K562 (cell line): ENCODE data around the gene SLC12A6. TPM values are rescaled to one million over a fixed set of nuclear protein-coding genes. Genes with fewer than 3 reads are reported as not detected.

Source experiments
- ETV5 ChIP-seq: sonication (generic); formaldehyde crosslinking; IDR thresholded peaks from 2 replicates; pipeline ENCODE4 v1.4.0; 2020; ENCODE audit warnings: low read depth, mild to moderate bottlenecking, missing genetic modification reagents
- FOSL1 ChIP-seq: fragments of 200-800 bp; sonication (Bioruptor generic); conservative IDR thresholded peaks from 2 replicates; pipeline ENCODE4 v1.6.1; 2016; ENCODE audit warnings: missing genetic modification characterization, missing compliant biosample characterization
- FOXJ3 ChIP-seq: sonication (generic); formaldehyde crosslinking; IDR thresholded peaks from 2 replicates; pipeline ENCODE4 v1.4.0; 2020; ENCODE audit warnings: mild to moderate bottlenecking, missing genetic modification reagents
- MCM5 ChIP-seq: fragments of 450-650 bp; IDR thresholded peaks from 2 replicates; pipeline ENCODE4 v1.6.1; 2016; ENCODE audit warnings: low read depth
- TEAD4 ChIP-seq, 2 experiments: sonication (generic) in 1 of 2; formaldehyde crosslinking in 1 of 2; IDR thresholded peaks; 2 replicates each; pipeline versions ENCODE4 v1.6.1 to v1.8.0; 2012 to 2022; ENCODE audit warnings: borderline replicate concordance in 1 of 2, inconsistent platforms in 1 of 2, low read length in 1 of 2, mild to moderate bottlenecking in 1 of 2, missing genetic modification reagents in 1 of 2
- TFAM ChIP-seq: fragments of 250-450 bp; sonication (Bioruptor Pico); conservative IDR thresholded peaks from 2 replicates; pipeline ENCODE4 v1.5.0; 2021; ENCODE audit warnings: mild to moderate bottlenecking, moderate library complexity
- XRCC5 ChIP-seq: fragments of 200-400 bp; formaldehyde crosslinking; IDR thresholded peaks from 2 replicates; pipeline ENCODE4 v1.6.1; 2017; ENCODE audit warnings: low read depth, mild to moderate bottlenecking, low read length
- polyA plus RNA-seq, 8 experiments: library from polyadenylated mRNA; depleted of rRNA in 4 of 8; stranded (reverse) in 5 of 8; unstranded in 3 of 8; fragments of >200 nt; fragmentation: Nextera tagmentation in 2 of 8; fragmentation: Illumina TruSeq in 1 of 8; extraction: Ambion mirVana in 2 of 8; extraction: Trizol in 1 of 8; gene quantifications; 2 replicates each; pipeline versions ENCODE4 v1.2.1 to v1.2.3, GENCODE V29; 2011 to 2014; ENCODE audit warnings: inconsistent platforms in 1 of 8, missing spikeins in 1 of 8
- total RNA-seq, 7 experiments: library from RNA; depleted of rRNA in 6 of 7; stranded (reverse); fragments of >200 nt in 6 of 7; fragmentation: Illumina TruSeq in 2 of 7; extraction: Trizol in 2 of 7; gene quantifications; 2 replicates each; pipeline versions ENCODE4 v1.2.1 to v1.2.3, GENCODE V29; 2011 to 2021; ENCODE audit warnings: low replicate concordance in 1 of 7
- TF ChIP-seq, protein P1 (sequence below): fragments of 200-600 bp; sonication (generic); IDR thresholded peaks from one replicate; pipeline ENCODE4 v1.6.1; 2012; ENCODE audit warnings: mild to moderate bottlenecking, low read depth, low read length, inconsistent platforms
- TF ChIP-seq, protein P2 (sequence below): fragments of 450-650 bp; IDR thresholded peaks from 2 replicates; pipeline ENCODE4 v1.6.1; 2017; ENCODE audit warnings: antibody characterized with exemption
- TF ChIP-seq, protein P3 (sequence below): fragments of 450-650 bp; IDR thresholded peaks from 2 replicates; pipeline ENCODE4 v1.6.1; 2016; ENCODE audit warnings: mild to moderate bottlenecking

The SLC12A6 gene
- total and polyA plus RNA-seq, 9 of the 15 experiments (the other 6 are each of a cell fraction or from before 2014, with no cell fraction given) = 1.4 to 16.4 (median 6.7) TPM

DNA sequence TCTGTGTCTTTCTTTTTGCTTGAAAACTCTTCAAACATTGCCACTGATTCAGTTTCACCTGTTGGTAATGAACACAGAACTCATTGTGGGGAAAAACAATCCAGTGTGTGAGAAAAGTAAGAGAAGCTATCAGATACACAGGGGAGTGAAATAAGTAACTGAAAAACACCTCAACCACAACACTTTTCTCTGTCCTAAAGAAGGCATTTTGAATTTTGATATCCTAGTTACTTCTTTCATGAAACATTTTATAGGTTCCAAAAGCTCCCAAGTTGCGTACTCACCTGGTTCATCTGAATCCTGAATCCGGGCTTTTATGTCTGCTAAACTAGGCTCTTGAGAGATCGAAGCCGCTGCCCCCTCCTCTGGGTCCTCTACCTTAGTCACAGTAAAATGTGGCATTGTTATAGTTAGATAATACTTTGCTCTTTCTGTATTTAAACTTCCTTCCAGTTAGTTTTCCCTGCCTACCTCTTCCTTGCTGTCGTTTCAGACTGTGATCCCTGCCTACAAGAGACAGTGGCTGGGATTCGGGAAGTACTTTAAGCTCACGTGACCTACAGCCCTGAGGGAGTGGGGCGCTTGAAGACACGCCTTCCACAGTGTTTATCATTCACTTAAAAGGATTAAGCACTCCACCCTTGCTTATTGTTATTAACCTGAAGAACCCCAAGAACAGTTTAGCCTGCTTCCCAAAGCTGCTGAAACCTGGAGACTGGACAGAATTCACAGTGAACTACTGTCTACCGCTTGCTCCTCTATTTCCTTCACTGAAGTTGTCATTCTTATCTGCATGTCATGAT is 19.1 kb downstream of the SLC12A6 start (continued):
- TF ChIP-seq, protein P1, sequence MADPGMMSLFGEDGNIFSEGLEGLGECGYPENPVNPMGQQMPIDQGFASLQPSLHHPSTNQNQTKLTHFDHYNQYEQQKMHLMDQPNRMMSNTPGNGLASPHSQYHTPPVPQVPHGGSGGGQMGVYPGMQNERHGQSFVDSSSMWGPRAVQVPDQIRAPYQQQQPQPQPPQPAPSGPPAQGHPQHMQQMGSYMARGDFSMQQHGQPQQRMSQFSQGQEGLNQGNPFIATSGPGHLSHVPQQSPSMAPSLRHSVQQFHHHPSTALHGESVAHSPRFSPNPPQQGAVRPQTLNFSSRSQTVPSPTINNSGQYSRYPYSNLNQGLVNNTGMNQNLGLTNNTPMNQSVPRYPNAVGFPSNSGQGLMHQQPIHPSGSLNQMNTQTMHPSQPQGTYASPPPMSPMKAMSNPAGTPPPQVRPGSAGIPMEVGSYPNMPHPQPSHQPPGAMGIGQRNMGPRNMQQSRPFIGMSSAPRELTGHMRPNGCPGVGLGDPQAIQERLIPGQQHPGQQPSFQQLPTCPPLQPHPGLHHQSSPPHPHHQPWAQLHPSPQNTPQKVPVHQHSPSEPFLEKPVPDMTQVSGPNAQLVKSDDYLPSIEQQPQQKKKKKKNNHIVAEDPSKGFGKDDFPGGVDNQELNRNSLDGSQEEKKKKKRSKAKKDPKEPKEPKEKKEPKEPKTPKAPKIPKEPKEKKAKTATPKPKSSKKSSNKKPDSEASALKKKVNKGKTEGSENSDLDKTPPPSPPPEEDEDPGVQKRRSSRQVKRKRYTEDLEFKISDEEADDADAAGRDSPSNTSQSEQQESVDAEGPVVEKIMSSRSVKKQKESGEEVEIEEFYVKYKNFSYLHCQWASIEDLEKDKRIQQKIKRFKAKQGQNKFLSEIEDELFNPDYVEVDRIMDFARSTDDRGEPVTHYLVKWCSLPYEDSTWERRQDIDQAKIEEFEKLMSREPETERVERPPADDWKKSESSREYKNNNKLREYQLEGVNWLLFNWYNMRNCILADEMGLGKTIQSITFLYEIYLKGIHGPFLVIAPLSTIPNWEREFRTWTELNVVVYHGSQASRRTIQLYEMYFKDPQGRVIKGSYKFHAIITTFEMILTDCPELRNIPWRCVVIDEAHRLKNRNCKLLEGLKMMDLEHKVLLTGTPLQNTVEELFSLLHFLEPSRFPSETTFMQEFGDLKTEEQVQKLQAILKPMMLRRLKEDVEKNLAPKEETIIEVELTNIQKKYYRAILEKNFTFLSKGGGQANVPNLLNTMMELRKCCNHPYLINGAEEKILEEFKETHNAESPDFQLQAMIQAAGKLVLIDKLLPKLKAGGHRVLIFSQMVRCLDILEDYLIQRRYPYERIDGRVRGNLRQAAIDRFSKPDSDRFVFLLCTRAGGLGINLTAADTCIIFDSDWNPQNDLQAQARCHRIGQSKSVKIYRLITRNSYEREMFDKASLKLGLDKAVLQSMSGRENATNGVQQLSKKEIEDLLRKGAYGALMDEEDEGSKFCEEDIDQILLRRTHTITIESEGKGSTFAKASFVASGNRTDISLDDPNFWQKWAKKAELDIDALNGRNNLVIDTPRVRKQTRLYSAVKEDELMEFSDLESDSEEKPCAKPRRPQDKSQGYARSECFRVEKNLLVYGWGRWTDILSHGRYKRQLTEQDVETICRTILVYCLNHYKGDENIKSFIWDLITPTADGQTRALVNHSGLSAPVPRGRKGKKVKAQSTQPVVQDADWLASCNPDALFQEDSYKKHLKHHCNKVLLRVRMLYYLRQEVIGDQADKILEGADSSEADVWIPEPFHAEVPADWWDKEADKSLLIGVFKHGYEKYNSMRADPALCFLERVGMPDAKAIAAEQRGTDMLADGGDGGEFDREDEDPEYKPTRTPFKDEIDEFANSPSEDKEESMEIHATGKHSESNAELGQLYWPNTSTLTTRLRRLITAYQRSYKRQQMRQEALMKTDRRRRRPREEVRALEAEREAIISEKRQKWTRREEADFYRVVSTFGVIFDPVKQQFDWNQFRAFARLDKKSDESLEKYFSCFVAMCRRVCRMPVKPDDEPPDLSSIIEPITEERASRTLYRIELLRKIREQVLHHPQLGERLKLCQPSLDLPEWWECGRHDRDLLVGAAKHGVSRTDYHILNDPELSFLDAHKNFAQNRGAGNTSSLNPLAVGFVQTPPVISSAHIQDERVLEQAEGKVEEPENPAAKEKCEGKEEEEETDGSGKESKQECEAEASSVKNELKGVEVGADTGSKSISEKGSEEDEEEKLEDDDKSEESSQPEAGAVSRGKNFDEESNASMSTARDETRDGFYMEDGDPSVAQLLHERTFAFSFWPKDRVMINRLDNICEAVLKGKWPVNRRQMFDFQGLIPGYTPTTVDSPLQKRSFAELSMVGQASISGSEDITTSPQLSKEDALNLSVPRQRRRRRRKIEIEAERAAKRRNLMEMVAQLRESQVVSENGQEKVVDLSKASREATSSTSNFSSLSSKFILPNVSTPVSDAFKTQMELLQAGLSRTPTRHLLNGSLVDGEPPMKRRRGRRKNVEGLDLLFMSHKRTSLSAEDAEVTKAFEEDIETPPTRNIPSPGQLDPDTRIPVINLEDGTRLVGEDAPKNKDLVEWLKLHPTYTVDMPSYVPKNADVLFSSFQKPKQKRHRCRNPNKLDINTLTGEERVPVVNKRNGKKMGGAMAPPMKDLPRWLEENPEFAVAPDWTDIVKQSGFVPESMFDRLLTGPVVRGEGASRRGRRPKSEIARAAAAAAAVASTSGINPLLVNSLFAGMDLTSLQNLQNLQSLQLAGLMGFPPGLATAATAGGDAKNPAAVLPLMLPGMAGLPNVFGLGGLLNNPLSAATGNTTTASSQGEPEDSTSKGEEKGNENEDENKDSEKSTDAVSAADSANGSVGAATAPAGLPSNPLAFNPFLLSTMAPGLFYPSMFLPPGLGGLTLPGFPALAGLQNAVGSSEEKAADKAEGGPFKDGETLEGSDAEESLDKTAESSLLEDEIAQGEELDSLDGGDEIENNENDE = no peak
- no peak for TF ChIP-seq TFAM (CRISPR knock-in tag)
- TF ChIP-seq, protein P2, sequence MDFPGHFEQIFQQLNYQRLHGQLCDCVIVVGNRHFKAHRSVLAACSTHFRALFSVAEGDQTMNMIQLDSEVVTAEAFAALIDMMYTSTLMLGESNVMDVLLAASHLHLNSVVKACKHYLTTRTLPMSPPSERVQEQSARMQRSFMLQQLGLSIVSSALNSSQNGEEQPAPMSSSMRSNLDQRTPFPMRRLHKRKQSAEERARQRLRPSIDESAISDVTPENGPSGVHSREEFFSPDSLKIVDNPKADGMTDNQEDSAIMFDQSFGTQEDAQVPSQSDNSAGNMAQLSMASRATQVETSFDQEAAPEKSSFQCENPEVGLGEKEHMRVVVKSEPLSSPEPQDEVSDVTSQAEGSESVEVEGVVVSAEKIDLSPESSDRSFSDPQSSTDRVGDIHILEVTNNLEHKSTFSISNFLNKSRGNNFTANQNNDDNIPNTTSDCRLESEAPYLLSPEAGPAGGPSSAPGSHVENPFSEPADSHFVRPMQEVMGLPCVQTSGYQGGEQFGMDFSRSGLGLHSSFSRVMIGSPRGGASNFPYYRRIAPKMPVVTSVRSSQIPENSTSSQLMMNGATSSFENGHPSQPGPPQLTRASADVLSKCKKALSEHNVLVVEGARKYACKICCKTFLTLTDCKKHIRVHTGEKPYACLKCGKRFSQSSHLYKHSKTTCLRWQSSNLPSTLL = no peak
- TF ChIP-seq FOSL1 (tag) = peak; percentile 17; the same call in 1 of the 2 replicates
- TF ChIP-seq TEAD4 (IDR thresholded peaks at IDR 0.05; ENCODE audit: low read length) = no peak
- no peak for TF ChIP-seq TEAD4 (CRISPR knock-in tag; IDR thresholded peaks at IDR 0.05; ENCODE audit: borderline replicate concordance)
- TF ChIP-seq, protein P3, sequence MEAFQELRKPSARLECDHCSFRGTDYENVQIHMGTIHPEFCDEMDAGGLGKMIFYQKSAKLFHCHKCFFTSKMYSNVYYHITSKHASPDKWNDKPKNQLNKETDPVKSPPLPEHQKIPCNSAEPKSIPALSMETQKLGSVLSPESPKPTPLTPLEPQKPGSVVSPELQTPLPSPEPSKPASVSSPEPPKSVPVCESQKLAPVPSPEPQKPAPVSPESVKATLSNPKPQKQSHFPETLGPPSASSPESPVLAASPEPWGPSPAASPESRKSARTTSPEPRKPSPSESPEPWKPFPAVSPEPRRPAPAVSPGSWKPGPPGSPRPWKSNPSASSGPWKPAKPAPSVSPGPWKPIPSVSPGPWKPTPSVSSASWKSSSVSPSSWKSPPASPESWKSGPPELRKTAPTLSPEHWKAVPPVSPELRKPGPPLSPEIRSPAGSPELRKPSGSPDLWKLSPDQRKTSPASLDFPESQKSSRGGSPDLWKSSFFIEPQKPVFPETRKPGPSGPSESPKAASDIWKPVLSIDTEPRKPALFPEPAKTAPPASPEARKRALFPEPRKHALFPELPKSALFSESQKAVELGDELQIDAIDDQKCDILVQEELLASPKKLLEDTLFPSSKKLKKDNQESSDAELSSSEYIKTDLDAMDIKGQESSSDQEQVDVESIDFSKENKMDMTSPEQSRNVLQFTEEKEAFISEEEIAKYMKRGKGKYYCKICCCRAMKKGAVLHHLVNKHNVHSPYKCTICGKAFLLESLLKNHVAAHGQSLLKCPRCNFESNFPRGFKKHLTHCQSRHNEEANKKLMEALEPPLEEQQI = no peak
- TF ChIP-seq ETV5 (CRISPR knock-in tag) = no peak
- TF ChIP-seq MCM5 = no peak
- no peak for TF ChIP-seq FOXJ3 (CRISPR knock-in tag)
- TF ChIP-seq XRCC5 = no peak
